Testis (tissue), 2 donors: ENCODE results near the gene FLYWCH1.

Experiments used
- CTCF ChIP-seq, 3 experiments: fragments of 450-650 bp in 2 of 3; fragments of 200-600 bp in 1 of 3; sonication (generic) in 1 of 3; IDR thresholded peaks; one replicate each; pipeline ENCODE4 v1.5.1; 2016 to 2019; ENCODE audit warnings: antibody characterized with exemption in 3 of 3, mild to moderate bottlenecking in 2 of 3, moderate library complexity in 1 of 3
- POLR2A ChIP-seq: fragments of 450-650 bp; IDR thresholded peaks from one replicate; pipeline ENCODE4 v1.6.1; 2017; ENCODE audit warnings: antibody characterized with exemption, mild to moderate bottlenecking, moderate library complexity

- TF ChIP-seq CTCF (IDR thresholded peaks at IDR 0.05) (no peak), POLR2A (no peak)
Measured at GRCh38 chr16:2881783-2882649, 29.7 kb upstream of the FLYWCH1 start.
